ENCODE data around the gene DAPK1. TPM values are rescaled to one million over a fixed set of nuclear protein-coding genes. Genes with fewer than 3 reads are reported as not detected.

DAPK1 gene
- total and polyA plus RNA-seq, 10 of the 15 experiments (the other 5 are each of a cell fraction or from before 2014, with no cell fraction given): 8.2 to 94.7 (median 51.6) TPM

DNA sequence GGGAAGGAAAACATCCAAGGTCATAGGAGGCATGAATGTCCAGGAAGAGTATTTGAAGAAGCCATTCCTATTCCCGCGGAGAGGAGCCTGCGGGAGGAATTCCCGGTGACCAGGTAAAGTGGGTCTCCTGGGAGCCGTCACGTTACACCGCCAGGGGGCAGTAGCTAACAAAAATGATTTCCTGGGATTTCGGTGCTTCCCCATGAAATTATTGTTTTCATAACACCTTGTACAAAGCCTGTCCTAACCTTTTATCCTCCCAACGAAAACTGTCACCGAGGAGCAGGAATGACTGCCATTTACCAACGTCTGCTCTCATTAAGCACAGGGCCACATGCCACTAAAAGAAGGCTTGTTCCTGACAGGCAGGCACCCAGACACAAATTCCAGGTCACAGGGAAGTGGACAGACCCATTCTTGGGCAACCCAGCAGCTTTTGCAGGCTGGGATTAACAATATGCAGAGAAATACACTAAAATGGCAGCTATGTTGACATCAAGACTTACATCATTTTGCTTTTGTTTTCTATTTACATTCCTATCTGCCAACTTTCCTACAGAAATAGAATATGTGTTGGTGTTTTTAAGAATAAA, 187.1 kb downstream of the DAPK1 start:
- ChIA-PET RAD21 (ENCODE audit: unreplicated experiment) (interaction anchor here (1.1 kb wide), 1 partner anchor 349 kb away, joined by 3 read pairs; no protein-coding TSS in a partner anchor), POLR2A (no interaction called here), SMC1A (ENCODE audit: uncharacterized antibody, unreplicated experiment) (interaction anchor here (0.6 kb wide), 1 partner anchor 131 kb away, joined by 3 read pairs; no protein-coding TSS in a partner anchor), CTCF (interaction anchor here (0.6 to 2.3 kb wide), 14 partner anchors 9 to 1316 kb away, joined by 3 to 10 read pairs (median 4); no protein-coding TSS in a partner anchor)
- intact Hi-C loops (cut with micrococcal nuclease; ENCODE audit: unreplicated experiment): loop anchor here (2.0 kb wide), 1 partner anchor 128 kb away; no protein-coding TSS in a partner anchor
- H3K9ac ChIP-seq (ENCODE audit: control insufficient read depth, insufficient read depth, low read length): no peak overlapping the region
- peak; percentile 24; the same call in 2 of the 3 replicates for ATAC-seq
- H3K27me3 ChIP-seq (replicated peaks in 1 of 2; ENCODE audit: control insufficient read depth in 2 of 2, insufficient read depth in 2 of 2, low read length in 1 of 2): no peaks in the 10 kb centered on the region
- H3K4me1 ChIP-seq (ENCODE audit: control insufficient read depth, insufficient read depth, low read length): no peaks in the 10 kb centered on the region
- H4K20me1 ChIP-seq (ENCODE audit: control insufficient read depth, insufficient read depth): no peaks in the 10 kb centered on the region
- no peak overlapping the region for H3K27ac ChIP-seq (ENCODE audit: control insufficient read depth, insufficient read depth)
- no peak for FAIRE-seq
- DNase-seq (ENCODE audit: low read depth, low spot score): no peak
- no peak overlapping the region for H3K4me2 ChIP-seq (ENCODE audit: control insufficient read depth, insufficient read depth)
- no peak overlapping the region for H2AFZ ChIP-seq (ENCODE audit: control insufficient read depth, low read depth, low read length)
- WGBS (ENCODE audit: insufficient coverage, insufficient replicate concordance, low lambda C conversion rate, missing lambda C conversion rate): 93% methylated on average over 11 of the region's 11 CpGs
- no peaks in the 10 kb centered on the region for H3K79me2 ChIP-seq (ENCODE audit: control insufficient read depth, insufficient read depth, low read length)
- H3K4me3 ChIP-seq: no peak overlapping the region
- H3K36me3 ChIP-seq (ENCODE audit: control insufficient read depth in 2 of 2, insufficient read depth in 2 of 2, low read length in 1 of 2): peaks cover 1 to 12% of the 10 kb centered on the region in 2 experiments; a peak in 3 of 4 replicates
- in situ Hi-C loops (cut with MboI): no loop called here
- no TSS peak for BruUV-seq (replicated peaks)
- H3K9me3 ChIP-seq (replicated peaks; ENCODE audit: control insufficient read depth, insufficient read depth, low read length): no peaks in the 10 kb centered on the region; the same call in 2 of the 3 replicates
- TF ChIP-seq SUPT20H (IDR thresholded peaks at IDR 0.05; ENCODE audit: borderline replicate concordance, control insufficient read depth, low read depth, low read length) (no peak), SP1 (IDR thresholded peaks at IDR 0.05; ENCODE audit: low read depth, low read length) (no peak), IKZF2 (IDR thresholded peaks at IDR 0.05) (no peak), CHD1 (IDR thresholded peaks at IDR 0.05; ENCODE audit: low read depth, low read length) (no peak), POLR2A (IDR thresholded peaks at IDR 0.05; ENCODE audit: low read depth, low read length) (no peak), IRF5 (IDR thresholded peaks at IDR 0.05; ENCODE audit: borderline replicate concordance) (no peak), CTCF (IDR thresholded peaks at IDR 0.05 in 2 of 3, conservative IDR thresholded peaks at IDR 0.05 in 1 of 3; ENCODE audit: control insufficient read depth in 2 of 3, extremely low read depth in 1 of 3, insufficient read depth in 1 of 3, low read depth in 3 of 3, low read length in 3 of 3) (peak; percentile 30 to 43 (median 36); a peak in 2 of 6 replicates), MEF2B (IDR thresholded peaks at IDR 0.05; ENCODE audit: partially characterized antibody, poor library complexity, severe bottlenecking) (peak; percentile 77), CEBPB (IDR thresholded peaks at IDR 0.05; ENCODE audit: borderline replicate concordance in 1 of 2, low read depth in 2 of 2, low read length in 2 of 2) (no peak), CUX1 (IDR thresholded peaks at IDR 0.05; ENCODE audit: insufficient replicate concordance, low read depth, low read length) (no peak)
- TF ChIP-seq, protein P1, sequence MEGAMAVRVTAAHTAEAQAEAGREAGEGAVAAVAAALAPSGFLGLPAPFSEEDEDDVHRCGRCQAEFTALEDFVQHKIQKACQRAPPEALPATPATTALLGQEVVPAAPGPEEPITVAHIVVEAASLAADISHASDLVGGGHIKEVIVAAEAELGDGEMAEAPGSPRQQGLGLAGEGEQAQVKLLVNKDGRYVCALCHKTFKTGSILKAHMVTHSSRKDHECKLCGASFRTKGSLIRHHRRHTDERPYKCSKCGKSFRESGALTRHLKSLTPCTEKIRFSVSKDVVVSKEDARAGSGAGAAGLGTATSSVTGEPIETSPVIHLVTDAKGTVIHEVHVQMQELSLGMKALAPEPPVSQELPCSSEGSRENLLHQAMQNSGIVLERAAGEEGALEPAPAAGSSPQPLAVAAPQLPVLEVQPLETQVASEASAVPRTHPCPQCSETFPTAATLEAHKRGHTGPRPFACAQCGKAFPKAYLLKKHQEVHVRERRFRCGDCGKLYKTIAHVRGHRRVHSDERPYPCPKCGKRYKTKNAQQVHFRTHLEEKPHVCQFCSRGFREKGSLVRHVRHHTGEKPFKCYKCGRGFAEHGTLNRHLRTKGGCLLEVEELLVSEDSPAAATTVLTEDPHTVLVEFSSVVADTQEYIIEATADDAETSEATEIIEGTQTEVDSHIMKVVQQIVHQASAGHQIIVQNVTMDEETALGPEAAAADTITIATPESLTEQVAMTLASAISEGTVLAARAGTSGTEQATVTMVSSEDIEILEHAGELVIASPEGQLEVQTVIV (IDR thresholded peaks at IDR 0.05; ENCODE audit: borderline replicate concordance, partially characterized antibody): no peak
